GM18517 (cell line): ENCODE measurements around the gene PAQR9.

Source experiments
- ATAC-seq: cut with Tn5 transposase; IDR thresholded peaks from one replicate; pipeline ENCODE4 v1.9.1; 2021; ENCODE audit warnings: mild to moderate bottlenecking, moderate library complexity; ENCODE audit not compliant: unreplicated experiment

Gene PAQR9

DNA sequence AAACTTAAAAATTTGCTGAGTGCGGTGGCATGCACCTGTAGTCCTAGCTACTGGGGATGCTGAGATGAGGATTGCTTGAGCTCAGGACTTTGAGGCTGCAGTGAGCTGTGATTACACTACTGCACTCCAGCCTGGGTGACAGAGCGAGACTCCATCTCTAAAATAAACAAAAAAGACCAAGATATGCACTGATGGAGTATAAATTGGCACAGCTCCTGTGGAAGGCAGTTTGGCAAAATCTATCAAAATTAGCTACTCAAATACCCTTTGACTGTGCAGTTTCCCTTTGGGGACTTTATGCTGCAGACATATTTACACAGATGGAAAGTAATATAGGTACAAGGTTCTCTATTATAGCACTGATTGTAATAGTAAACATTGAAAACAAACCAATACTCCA lies 19.8 kb upstream of the PAQR9 start:
- no peak for ATAC-seq

DNA sequence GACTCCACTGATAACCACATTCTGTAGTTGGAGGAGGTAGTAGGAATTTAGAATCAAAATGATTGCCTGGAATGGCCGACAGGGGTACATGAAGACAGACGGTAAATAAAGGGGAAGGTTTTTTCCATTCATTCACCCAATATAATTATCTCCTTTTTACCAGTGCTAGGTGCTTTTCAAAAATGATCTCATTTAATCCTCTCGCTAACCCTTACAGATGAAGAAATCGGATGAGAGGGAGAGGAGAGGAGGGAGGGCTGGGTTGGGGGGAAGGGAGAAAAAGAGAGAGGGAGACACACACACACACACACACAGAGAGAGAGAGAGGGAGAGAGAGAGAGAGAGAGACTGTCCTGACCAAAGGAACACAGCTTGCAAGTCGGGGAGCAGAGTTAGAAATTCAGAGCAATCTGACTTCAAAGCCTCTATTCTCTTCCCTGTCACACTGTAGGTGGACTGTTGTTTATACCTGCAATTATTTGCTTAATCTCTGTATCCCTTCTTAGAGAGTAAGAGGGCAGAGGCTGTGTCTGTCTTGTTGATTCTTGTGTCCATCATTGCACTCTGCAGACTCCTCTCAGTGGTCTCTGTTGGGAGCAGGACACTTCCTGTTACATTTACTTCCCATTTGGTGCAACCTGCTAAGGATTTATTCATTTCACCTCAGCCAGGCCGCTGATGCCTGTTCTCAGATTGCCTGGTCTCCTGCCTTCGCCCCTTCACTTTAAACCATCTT lies 18.7 kb upstream of the PAQR9 start:
- ATAC-seq = no peak

DNA sequence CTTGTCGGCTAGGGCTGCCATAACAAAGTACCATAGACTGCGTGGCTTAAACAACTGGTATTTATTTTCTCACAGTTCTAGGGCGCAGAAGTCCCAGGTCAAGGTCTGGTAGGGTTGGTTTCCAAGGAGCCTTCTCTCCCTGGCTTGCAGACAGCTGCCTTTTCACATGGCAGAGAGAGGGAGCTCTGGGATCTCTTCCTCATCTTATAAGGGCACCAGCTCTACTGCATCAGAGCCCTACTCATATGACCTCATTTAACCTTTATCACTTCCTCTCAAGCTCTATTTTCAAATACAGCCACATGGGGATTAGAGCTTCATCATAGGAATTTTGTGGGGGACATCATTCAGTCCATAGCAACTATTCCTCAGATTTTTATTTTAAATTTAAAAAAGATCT lies 17.6 kb upstream of the PAQR9 start:
- ATAC-seq = no peak

DNA sequence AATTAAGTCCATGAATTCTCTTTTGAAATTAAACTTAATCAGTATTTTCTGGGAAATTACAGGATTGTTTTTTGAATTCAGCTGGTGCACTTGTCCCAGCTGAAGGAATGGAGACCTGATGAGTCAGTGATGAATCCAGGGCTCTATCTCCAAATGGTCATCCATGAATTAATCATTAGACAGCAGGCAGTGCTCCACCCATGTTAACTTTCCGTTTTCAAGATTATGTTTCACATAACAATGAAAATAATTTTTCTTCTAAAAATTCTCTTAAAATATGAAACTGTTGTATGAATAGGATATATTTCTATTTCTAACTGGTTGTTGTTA lies 13.9 kb upstream of the PAQR9 start:
- ATAC-seq = no peak

DNA sequence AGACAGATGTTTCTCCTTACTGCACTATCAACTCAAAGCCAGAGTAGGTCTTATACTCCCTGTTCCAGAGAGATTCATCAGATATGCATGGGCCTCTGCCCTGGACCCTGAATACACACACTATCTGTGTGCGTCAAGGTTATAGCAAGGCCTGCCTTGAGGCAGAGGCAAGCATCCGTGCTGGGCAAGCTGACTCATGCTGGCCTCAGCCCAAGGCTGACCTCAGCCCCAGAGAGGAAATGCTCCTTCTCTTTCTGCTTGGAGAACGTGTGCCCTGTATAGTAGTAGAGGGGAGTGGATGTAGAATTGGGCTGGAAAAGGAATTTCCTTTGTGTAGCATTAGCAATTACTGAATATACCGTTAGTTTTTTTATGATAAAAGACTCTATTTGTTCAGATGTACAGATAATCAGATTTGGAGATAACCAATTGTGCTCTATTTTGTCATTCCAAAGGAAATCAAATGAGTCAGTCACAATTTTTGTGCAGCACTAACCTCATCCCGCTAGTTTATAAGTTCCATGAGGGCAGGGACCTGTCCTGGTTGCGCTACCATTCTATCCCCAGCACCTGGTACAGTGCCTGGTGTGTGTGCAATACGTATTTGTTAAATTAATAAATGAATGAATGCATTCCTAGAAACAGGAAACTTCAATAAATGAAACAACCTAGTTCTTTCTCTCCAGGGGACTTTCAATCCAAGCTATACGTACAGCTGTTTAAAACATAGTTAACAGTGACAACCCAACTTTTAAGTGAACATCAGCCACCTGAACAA lies 13.3 kb upstream of the PAQR9 start:
- no peak for ATAC-seq

DNA sequence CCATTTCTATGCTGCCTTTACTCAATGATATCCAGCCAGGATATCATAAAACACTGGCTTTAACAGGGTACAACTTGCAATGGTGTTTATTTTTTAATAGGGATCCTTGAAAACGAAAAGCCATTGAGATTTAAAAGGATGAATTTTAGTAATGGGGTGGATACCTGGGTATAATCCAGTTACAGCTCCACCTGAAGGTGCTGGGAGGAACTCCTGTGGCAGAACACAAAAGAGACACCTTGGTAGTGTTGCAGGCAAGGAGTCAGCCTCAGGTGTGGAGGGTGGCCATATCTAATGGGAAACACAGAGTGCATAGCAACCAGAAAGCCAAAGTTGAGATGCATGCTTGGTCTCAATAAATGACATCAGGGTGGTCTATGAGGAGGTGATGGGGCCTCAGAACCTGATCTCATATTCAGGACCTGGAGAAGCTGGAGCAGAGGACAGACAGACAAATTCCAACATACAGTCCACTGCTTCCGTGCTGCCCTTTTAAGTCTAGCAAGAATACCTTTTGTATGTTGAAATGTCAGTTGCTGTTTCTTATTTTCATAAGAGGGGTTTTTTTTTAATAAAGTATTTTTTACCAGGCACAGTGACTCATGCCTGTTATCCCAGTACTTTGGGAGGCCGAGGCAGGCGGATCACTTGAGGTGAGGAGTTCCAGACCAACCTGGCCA lies 12.0 kb upstream of the PAQR9 start:
- no peak for ATAC-seq

DNA sequence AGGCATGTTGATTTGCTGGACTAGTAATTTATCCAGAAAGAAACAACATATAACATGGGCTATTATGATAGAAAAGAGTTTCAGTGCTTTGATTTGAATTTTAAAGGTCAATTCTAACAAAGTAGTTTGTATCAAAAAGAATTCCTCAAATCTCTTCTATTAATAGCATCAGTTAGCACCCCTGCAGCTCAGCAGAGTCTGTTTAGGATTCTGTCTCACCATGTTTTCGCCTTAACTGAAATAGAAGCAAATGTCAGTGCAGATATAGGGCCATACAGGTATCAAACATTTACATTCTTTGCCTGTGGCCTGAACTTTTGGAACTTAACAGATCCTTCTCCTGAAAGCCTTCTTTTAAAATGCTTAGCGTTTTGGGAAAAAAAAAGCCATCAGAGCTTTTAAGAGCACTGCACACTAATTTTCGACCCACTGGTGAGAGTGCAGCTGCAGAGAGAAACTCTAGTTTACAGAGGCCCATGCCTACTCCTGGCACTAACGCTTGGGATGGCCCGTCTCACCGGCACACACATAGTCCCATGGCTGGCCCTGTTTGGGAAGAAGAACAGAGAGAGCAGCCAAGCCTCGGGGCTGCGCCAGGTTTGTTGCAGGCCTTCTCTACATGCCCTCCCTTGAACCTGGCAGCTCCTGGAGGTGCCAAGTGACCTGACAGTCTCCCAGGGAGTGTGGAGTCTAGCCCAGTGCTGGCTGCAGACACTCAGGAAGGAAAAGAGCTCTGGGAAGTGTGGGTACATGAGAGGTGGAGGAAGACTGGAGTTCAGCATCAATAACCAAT lies 9.9 kb upstream of the PAQR9 start:
- ATAC-seq = no peak

DNA sequence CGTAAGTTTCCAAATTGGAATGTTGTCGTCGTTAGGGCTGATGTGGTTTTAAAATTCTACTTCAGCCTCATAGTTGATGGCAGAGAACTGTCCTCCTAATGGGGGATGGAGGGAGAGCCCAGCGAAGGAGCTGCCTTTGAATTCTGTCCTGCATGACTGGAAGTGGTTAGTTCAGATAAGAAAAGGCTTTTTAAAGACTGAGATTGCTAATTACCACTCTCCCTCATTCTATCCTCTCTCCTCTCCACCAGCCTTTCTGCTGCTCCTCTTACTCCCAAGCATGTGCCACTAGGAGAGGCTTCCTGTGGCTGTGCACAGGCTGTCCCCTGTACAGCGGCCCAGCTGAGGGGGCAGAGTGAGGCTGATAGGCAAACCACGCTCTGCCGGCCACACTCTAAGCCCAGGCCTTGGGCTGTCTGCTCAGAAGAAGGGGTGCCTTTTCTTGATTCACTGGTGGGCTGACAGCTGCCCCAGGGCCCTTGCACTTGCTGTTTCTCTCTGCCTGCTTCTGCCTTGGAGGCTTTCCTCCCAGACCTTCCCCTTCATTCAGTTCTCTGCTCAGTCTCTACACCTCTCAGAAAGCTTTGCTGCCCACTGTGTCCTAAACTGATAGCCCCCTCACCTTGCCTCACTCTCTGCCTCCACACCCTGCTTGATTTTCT lies 8.7 kb upstream of the PAQR9 start:
- ATAC-seq = no peak

DNA sequence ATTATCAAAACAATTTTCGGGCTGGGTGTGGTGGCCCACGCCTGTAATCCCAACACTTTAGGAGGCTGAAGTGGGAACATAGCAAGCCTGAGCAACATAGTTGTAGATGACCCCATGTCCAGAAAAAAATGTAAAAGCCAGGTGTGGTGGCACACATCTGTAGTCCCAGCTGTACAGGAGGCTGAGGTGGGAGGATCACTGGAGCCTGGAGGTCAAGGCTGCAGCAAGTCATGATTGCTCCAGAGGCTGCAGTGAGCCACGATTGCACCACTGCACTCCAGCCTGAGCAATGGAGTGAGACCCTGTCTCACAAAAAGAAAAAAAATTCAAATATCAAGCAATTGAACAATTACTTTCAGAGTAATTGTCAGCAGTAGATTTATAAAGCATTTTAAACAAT lies 8.0 kb upstream of the PAQR9 start:
- no peak for ATAC-seq

DNA sequence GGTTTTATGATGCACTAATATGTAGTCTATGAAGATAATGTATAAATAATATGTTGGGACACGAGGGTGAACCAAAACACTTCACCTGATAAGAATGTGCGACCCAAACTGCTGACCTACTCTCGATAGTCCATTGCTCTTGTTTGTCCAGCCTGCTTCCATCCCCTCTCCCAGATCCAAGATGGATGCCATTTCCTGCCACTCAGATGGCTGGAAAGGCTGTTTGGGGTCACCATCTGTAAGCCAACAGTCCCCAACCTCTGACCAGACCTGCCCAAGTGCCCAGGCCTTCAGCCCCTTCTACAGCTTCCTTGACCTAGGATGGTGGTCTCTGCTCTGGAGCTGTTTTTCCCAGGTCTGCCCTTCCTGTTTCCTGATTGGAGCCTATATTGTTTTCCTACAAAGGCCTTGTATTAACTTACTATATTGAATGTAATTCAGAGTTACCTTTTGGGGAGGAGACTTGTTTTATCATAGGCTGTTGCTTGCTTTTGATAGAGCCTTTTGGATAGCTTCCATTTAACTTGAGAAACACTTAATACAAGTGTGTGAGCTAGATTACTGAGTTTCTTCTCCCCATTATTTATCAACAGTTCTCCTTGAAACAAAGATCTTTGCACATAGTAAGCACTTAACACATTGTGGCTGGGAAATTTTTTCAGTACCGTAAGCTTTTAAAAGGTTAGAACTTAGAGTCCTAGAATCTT lies 5.0 kb upstream of the PAQR9 start:
- ATAC-seq = no peak

DNA sequence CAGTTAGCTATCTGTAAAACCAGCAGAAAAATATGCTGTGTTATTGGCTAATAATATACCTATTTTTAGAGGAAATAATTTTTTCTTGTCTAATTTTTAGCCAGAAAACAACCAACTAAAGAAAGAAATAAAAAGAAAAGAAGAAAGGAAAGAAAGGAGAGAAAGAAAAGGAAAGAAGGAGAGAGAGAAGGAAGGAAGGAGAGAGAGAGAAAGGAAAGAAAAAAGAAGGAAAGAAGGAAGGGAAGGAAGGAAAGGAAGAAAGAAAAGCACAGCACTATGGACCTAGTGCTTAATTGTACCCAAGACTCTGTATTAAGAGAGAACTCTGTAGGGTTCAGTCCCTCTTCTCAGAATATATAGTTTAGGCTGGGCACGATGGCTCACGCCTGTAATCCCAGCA lies 3.3 kb upstream of the PAQR9 start:
- ATAC-seq = no peak

DNA sequence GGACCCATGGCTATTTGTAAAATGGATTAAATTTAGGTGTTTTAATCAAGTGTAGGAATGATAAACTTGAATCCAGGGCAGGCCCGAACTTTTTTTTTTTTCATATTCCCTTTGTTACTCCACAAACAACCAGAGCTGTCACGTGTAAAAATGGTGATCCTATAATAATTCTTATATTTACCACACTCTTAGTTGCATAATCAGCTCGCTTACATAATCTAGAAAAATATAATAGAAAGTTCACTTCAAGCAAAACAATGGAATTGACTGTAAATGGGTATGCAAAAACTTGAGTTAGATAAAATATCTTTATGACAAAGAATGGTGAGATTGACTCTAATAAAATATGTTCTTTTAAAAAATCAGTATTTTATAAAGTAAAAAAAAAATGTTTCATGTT lies 2.1 kb upstream of the PAQR9 start:
- ATAC-seq = no peak

DNA sequence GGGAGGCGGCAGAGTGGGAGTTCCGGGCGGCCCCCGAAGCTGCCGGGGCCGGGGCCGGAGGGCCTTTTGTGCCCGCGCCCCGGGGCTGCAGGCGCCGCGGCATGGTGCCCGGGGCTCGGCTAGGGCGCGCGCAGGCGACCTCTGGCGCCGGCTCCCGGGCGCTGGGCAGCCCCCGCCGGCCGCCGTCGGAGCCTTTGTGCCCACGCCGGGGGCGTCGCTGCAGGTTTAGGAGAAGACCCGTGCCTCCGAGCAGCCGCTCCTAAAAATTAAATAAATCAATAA lies 299 bp downstream of the PAQR9 start:
- ATAC-seq = no peak

DNA sequence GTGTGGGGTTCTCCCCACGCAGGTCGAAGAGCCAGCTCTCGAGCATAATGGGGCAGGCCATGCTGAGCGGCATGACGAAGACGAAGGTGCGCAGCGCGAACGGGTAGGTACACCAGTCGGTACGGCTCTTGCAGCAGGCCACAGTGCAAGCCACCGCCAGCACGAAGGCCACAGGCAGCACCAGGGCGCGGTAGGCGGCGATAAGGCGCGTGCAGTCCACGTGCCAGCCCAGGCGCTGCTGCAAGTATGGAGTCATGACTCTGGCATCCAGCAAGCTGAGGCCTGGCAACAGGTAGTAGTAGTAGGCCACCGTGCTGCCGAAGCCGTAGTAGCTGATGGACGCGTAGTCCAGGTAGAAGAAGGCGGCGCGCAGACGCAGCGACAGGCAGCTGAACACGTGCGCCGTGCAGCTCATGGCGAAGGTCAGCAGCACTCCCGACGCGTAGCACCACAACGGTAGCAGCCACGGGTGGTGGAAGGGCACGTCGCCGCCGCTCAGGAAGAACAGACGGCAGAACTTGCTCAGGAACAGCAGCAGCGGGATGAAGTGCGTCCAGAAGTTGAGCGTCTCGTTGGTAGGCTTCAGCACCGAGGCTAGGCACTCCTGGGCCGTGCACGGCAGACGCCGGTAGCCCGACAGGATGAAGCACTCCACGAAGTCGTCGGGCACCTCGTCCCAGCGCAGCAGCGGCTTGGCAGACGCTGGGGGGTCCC lies 797 bp downstream of the PAQR9 start:
- no peak for ATAC-seq

DNA sequence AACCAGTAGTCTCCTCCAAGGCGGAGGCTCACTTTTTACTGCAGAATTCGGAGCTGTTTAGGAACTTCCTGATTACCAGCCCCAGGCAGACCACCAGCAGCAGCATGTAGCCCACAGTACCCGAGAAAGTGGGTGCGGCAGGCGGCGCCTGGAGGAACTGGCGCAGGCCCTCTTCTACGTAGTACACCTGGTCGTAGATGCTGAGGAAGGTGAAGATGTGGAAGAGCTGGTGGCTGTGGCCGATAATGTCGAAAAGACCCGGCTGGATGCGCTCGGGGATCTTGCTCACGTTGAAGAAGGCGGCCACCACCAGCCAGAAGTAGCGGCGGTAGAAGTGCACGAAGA lies 1.3 kb downstream of the PAQR9 start:
- no peak for ATAC-seq

DNA sequence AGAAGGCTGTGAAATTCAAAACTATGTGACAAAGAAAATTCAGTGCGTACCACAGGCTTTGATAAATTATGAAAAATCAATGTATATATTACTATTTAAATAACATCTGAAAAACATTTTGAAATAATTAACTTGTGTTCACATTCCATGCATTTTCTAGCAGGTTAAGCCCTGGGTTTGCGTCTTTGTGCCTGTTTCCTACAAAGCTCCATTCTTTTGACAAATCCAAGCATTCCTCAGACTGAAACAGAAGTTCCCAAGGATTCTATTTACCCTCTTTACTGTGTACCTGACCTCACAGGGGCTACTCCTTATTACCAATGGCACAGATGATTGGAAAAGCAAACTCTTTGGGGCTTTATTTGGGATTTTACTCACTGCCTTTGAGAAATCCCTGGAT lies 1.9 kb downstream of the PAQR9 start:
- ATAC-seq = no peak

DNA sequence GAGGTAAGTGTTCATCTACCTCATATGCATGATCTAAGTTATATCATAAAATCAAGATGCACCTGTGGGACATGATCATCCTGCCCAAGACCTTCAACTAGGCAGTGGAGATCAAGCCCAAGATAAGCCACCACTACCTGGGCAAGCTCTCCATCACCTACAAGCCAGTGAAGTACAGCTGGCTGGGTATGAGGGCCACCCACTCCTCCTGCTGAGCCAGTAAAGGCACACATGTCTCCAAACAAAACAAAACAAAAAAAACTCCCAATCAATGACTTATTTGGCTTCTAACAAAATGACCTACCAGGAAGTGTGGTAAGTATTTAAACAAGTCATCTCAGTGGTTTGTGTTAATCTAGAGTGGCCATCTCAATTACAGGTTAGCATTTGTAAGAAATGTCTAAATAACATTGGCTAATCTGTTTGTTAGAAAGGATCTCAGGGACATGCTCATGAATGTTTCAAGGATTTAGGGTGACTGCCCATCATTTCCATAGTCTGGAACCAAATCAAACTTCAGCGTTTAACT lies 3.1 kb downstream of the PAQR9 start:
- ATAC-seq = no peak

DNA sequence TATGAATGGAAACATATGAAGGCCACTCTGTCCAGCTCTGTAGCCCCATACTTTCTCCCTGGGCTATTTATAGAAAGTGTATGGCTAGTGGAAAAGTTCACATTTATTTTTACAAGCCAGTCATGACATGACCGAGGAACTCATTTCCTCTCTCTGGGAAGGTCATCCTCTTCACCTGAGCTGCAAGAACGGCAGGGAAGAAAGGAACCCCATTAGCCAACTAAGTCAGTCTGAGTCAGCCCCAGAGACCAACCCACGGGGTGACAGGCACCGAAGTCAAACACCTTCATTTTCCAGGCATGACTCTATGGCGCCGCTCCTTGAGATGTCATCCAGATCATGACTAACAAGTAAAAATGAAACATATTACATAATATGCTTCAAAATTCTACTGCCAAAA lies 4.8 kb downstream of the PAQR9 start:
- ATAC-seq = no peak

DNA sequence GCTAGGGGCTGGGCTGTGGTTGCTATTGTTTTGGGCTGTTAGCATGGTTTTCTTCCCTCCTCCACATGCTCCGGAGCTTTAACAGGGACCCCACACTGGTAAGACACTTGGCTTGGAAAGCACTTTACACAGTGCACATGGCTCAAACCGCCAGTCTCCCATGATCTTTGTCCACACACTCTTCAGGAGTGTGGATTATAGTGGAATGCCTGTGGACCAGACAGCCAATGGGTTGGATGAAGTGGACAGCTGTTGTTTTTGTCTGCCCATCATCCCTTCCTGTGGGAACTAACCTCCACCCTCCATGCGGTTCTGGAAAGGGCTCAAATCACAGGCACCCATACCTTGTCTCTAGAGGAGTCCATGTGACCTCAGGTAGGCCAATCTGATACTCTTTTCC lies 10.0 kb downstream of the PAQR9 start:
- ATAC-seq = no peak
